A673 (cell line): ENCODE measurements around the gene KCNG1. TPM values are rescaled to one million over a fixed set of nuclear protein-coding genes. Genes with fewer than 3 reads are reported as not detected.

Source experiments
- BruUV-seq: library from RNA; stranded (reverse); fragments of 400-500 nt; replicated peaks from 2 replicates; lab custom pipeline; 2021; lab: Mats Ljungman, UMichigan
- CTCF ChIA-PET: fragments of 300-600 bp; sonication (Branson Sonifier 250); formaldehyde crosslinking; loops from one replicate; lab custom pipeline; 2022; ENCODE audit warnings: antibody characterized with exemption; lab: Charles Lee
- POLR2A ChIA-PET: fragments of 300-600 bp; sonication (Branson Sonifier 250); formaldehyde crosslinking; loops from one replicate; lab custom pipeline; 2022; ENCODE audit warnings: antibody characterized with exemption; ENCODE audit not compliant: low non-redundant PET; lab: Charles Lee
- DNase-seq: peaks from one replicate; pipeline ENCODE4 v3.0.0-alpha.2; 2015; ENCODE audit warnings: low spot score
- H3K27ac ChIP-seq: fragments of 200-600 bp; sonication (generic); 2 replicates; pipeline ENCODE4 v1.5.1; 2016; ENCODE audit warnings: mixed run types, low read depth, mild to moderate bottlenecking, mixed read lengths, antibody characterized with exemption, low read length; ENCODE audit not compliant: poor library complexity, severe bottlenecking
- H3K27me3 ChIP-seq: fragments of 200-600 bp; sonication (generic); replicated peaks from 2 replicates; pipeline ENCODE4 v1.6.1; 2017; ENCODE audit warnings: mixed run types, low read depth, mild to moderate bottlenecking, mixed read lengths, antibody characterized with exemption, low read length; ENCODE audit not compliant: insufficient read depth, poor library complexity
- H3K36me3 ChIP-seq: fragments of 200-600 bp; sonication (generic); 2 replicates; pipeline ENCODE4 v1.6.1; 2016; ENCODE audit warnings: mixed run types, mild to moderate bottlenecking, mixed read lengths, antibody characterized with exemption, low read length; ENCODE audit not compliant: insufficient read depth, poor library complexity, severe bottlenecking
- H3K4me1 ChIP-seq: fragments of 200-600 bp; sonication (generic); 2 replicates; pipeline ENCODE4 v1.6.1; 2017; ENCODE audit warnings: mixed run types, mild to moderate bottlenecking, mixed read lengths, antibody characterized with exemption, low read length; ENCODE audit not compliant: insufficient read depth, poor library complexity, severe bottlenecking
- H3K4me3 ChIP-seq: fragments of 200-600 bp; sonication (generic); 2 replicates; pipeline ENCODE4 v1.5.1; 2016; ENCODE audit warnings: low read depth, mixed run types, mild to moderate bottlenecking, mixed read lengths, low read length; ENCODE audit not compliant: poor library complexity, severe bottlenecking
- H3K9me3 ChIP-seq: fragments of 200-600 bp; sonication (generic); 2 replicates; pipeline ENCODE4 v1.6.1; 2016; ENCODE audit warnings: mixed run types, low read depth, mild to moderate bottlenecking, mixed read lengths, antibody characterized with exemption, low read length; ENCODE audit not compliant: poor library complexity, severe bottlenecking
- EZH2 ChIP-seq: fragments of 200-600 bp; sonication (generic); IDR thresholded peaks from 2 replicates; pipeline ENCODE4 v1.6.1; 2017; ENCODE audit warnings: borderline replicate concordance, low read depth, mild to moderate bottlenecking, mixed read lengths, antibody characterized with exemption, low read length; ENCODE audit not compliant: poor library complexity, severe bottlenecking
- intact Hi-C: fragments of 100-400 bp; cut with micrococcal nuclease; formaldehyde crosslinking; loops from one replicate; pipeline ENCODE4 v1.10.0; 2022; ENCODE audit not compliant: unreplicated experiment
- total RNA-seq: library from RNA; stranded (reverse); gene quantifications from 2 replicates; pipeline ENCODE4 v1.2.3, GENCODE V29; 2021
- TF ChIP-seq, protein P1 (sequence below): fragments of 300-800, 200-600 bp; sonication (generic); conservative IDR thresholded peaks from 2 replicates; pipeline ENCODE4 v1.5.1; 2017; ENCODE audit warnings: low read depth, mild to moderate bottlenecking, antibody characterized with exemption, low read length, moderate library complexity, mixed read lengths

Gene KCNG1
- total RNA-seq, 1 experiment from 2014 or later = 19.6 TPM

DNA sequence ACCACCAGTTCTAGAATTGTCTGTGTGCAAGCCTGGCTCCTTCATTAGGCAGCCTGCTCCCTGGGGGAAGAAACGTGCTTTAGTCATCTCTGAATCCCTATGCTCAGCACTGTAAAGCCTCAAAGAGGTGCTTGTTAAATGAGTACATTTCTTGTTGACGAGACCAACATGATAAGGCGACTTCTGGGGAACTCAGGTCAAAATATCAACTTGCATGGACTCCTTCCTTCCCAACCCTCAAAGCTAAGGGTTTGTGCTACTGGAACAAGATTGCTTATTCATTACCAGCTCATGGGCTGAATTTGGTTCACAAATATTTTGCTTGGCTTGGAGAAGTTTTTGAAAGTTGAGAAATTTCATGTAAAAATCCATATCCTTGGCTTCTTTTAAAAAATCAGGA is 10.6 kb downstream of the KCNG1 start:
- Histone ChIP-seq H3K27ac (no peak overlapping the region), H3K4me3 (no peak overlapping the region), H3K27me3 (no peaks in the 10 kb centered on the region), H3K4me1 (peaks cover 6% of the 10 kb centered on the region), H3K36me3 (no peaks in the 10 kb centered on the region), H3K9me3 (no peaks in the 10 kb centered on the region)
- no peak for DNase-seq
- TF ChIP-seq EZH2 = no peak
- TF ChIP-seq, protein P1, sequence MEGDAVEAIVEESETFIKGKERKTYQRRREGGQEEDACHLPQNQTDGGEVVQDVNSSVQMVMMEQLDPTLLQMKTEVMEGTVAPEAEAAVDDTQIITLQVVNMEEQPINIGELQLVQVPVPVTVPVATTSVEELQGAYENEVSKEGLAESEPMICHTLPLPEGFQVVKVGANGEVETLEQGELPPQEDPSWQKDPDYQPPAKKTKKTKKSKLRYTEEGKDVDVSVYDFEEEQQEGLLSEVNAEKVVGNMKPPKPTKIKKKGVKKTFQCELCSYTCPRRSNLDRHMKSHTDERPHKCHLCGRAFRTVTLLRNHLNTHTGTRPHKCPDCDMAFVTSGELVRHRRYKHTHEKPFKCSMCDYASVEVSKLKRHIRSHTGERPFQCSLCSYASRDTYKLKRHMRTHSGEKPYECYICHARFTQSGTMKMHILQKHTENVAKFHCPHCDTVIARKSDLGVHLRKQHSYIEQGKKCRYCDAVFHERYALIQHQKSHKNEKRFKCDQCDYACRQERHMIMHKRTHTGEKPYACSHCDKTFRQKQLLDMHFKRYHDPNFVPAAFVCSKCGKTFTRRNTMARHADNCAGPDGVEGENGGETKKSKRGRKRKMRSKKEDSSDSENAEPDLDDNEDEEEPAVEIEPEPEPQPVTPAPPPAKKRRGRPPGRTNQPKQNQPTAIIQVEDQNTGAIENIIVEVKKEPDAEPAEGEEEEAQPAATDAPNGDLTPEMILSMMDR = no peak
- CTCF ChIA-PET = no interaction called here
- POLR2A ChIA-PET = no interaction called here
- no TSS peak for BruUV-seq
- intact Hi-C loops = no loop called here

GRCh38 chr20:51011479-51011878 is 11.4 kb downstream of the KCNG1 start:
- H3K27me3 ChIP-seq = no peaks in the 10 kb centered on the region
- no TSS peak for BruUV-seq
- H3K4me1 ChIP-seq = peaks cover 6% of the 10 kb centered on the region
- no peak overlapping the region for H3K27ac ChIP-seq
- H3K36me3 ChIP-seq = no peaks in the 10 kb centered on the region
- intact Hi-C loops = no loop called here
- no peaks in the 10 kb centered on the region for H3K9me3 ChIP-seq
- DNase-seq = no peak
- POLR2A ChIA-PET = no interaction called here
- H3K4me3 ChIP-seq = no peak overlapping the region
- TF ChIP-seq, protein P1 = no peak
- no peak for TF ChIP-seq EZH2
- CTCF ChIA-PET = no interaction called here

DNA sequence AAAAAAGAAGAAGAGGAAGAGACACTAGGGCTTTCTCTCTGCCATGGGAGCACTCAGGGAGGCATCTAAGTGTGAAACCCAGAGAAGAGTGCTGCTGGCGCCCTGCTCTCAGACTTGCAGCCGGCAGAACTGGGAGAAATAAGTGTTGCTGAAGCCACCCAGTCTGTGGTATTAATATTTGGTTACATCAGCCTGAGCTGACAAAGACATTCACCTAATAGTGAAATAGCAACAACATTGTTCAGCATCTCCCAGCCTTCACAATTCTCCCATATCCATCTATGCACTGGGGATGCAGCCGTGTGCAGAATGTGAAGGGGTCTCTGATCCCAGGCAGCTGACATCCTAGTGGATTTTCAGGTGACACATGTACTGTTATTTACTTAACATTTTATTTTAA is 12.0 kb downstream of the KCNG1 start:
- Histone ChIP-seq H3K27me3 (no peaks in the 10 kb centered on the region), H3K9me3 (no peaks in the 10 kb centered on the region), H3K4me3 (no peak overlapping the region), H3K4me1 (peaks cover 6% of the 10 kb centered on the region), H3K27ac (no peak overlapping the region), H3K36me3 (no peaks in the 10 kb centered on the region)
- no peak for DNase-seq
- no TSS peak for BruUV-seq
- no peak for TF ChIP-seq EZH2
- TF ChIP-seq, protein P1 = no peak
- ChIA-PET CTCF (no interaction called here), POLR2A (no interaction called here)
- intact Hi-C loops = no loop called here
